ENCODE results near the gene NT5DC1.
"Not testable (repeated sequence)": the region's sequence is repeated elsewhere in the genome, so short reads cannot be mapped to it uniquely, and the experiment has no call there.

The NT5DC1 gene

DNA sequence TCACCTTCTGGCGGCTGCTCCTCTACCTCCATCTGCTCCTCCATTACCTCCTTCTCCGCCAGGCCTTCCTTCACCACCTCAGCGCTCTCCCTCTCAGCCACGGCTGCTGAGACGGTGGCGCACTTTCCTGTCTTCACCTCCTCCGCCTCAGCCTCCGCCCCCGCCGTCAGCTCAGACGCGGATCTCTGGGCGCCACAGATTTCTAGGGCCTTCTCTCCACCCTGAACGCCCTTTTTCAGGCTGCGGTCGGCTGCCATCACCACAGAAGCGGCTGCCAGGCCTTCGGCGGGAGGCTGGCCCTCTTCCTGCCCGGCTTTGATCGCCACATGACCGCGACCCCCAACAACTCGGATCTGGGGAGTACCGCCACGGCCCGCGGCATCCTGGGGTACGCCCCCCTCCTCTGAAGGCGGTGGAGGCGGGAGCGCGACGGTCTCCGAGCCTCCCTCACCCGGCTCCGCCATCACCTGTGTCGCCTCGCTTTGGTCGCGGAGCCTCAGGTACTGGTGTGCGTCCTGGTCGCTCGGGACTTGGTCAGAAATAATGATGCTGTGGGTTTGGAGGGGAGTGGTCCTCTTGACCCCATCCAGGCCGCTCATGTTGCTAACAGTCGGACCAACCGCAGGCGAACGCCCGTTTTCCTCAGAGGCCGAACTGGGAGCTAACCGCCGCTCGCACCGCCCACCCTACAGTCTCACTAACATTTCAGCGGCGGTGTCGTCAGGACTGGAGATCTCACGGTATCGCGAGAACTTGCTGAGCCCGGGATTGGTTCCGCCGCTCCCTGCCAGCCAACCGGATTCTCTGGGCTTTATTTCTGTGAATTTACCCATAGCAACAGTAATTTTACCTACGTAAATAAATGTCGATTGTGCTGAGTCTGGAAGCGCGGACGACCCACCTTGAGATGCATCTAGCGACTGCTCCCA lies 178.8 kb downstream of the NT5DC1 start, which contains the start of gene TSPYL1:
TSS of gene TSPYL1 (minus strand) at position 699 of the 929 bp plus-strand sequence. CDS start at position 599, 100 bp downstream.
- DNase-seq (ENCODE audit: low spot score) = peak; percentile 96

DNA sequence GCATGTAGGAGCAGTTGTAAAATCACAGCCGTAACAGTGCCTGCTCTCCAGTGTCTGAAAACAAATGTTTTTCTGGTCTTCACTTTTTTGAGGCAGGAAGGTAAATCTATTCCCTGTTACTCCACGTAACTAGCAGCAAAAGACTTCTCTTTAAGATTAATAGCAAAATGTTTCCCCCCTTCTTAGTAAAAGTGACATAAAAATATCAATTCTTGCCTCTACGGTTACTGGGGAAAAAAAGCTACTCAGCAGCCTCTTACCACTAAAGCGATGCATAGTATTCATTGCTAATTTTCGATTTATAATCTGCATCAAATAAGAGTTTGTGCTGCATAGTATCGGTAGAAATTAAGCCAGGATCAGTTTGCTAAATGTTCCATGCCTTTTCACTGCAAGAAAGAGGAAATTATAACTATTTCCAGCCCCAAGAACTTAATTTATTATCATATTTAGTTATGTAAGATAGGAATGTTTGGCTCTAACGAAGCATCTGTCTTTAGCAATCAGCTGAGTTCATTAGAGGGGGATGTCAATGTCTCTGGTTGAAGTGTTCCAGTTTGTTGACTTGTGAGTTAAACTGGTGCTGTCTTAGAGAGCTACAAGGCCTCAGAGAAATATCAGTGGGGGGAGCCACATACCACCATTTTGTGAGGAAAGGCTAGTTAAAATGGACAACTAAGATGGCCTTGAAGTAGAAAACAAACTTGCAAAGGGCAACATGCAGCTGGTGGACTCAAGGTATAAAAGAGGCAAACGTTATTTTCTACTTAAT lies 179.7 kb downstream of the NT5DC1 start:
- DNase-seq (ENCODE audit: low spot score) = peak; percentile 35

DNA sequence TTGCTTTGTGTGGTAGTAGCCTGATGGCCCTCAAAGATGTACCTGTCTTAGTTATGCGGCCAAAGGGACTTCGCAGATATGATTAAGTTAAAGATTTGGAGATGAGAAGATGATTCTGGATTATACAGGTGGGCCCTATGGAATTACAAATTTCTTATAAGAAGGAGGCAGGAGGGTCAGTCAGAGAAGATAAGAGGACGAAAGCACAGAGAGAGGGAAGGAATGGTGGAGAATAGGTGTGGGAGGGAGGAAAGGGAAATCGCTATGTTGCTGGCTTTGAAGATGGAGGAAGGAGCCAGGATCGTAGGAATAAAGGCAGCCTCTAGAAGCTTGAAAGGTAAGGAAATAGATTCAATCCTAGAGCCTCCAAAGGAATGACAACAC lies 180.3 kb downstream of the NT5DC1 start:
- no peak for DNase-seq (ENCODE audit: low spot score)

DNA sequence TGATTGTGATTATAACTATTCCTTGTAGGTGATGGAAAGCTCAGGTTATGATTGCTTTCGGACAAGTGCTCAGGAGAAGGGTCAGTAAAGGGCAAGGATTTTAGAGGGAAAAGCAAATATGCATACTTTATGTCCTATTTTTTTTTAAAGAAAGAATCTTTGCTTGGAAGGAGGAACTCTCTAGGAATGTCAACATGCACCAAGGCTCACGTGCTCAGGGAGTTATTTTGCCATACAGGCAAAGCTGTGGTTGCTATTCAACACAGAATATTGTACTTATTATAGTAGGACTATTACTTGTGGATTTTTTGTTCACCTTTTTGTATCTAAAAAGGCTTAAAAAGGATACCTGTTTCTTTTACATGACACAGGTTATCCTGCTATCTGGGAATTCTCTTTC lies 182.0 kb downstream of the NT5DC1 start:
- DNase-seq (ENCODE audit: low spot score) = no peak

DNA sequence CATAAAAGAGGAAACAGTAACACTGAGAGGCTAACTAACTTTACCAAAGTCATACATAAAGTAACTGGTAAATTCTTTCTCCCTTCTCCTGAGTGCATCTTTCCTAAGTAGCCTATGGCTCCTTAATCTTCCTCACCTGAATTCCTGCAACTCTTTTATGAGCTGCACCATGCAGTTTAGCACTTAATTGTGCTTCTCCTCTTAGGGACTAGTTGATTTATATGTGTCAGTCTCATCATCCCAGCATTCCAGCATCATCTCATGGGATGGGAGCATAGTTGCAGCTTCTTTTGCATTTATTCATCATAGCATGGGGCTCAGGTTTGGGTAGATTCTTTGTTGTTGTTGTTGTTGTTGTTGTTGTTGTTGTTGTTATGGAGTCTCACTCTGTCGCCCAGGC lies 182.5 kb downstream of the NT5DC1 start:
- DNase-seq (ENCODE audit: low spot score) = no peak

DNA sequence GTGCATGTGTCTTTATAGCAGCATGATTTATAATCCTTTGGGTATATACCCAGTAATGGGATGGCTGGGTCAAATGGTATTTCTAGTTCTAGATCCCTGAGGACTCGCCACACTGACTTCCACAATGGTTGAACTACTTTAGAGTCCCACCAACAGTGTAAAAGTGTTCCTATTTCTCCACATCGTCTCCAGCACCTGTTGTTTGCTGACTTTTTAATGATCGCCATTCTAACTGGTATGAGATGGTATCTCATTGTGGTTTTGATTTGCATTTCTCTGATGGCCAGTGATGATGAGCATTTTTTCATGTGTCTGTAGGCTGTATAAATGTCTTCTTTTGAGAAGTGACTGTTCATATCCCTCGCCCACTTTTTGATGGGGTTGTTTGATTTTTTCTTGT lies 184.3 kb downstream of the NT5DC1 start:
- DNase-seq (ENCODE audit: low spot score) = not testable (repeated sequence)

DNA sequence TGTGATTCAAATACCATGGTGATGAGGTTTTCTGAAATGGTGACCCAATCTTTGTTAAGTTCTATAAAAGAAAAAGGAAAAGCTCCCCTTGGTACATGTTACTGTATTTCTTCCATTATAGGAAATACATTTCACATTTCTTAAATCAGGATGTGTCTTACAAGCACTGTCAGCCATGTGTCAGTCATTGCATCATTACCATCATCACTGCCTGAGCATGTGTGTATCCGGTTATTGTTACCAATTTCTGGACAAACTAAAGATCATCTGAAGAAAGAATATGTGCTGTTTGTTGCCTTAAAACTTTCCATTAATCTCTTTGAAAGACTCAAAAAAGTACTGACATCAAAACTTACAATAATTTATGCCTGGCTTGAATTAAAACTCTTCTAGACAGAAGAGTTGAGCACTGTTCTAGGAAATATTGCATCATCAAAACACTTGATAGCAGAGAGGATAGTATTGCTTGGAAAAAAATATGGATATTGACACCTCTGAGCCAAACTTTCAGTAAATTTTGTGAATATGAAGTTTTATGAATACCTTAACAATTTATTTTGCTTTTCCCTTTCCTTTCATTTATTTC lies 186.2 kb downstream of the NT5DC1 start:
- DNase-seq (ENCODE audit: low spot score) = no peak

DNA sequence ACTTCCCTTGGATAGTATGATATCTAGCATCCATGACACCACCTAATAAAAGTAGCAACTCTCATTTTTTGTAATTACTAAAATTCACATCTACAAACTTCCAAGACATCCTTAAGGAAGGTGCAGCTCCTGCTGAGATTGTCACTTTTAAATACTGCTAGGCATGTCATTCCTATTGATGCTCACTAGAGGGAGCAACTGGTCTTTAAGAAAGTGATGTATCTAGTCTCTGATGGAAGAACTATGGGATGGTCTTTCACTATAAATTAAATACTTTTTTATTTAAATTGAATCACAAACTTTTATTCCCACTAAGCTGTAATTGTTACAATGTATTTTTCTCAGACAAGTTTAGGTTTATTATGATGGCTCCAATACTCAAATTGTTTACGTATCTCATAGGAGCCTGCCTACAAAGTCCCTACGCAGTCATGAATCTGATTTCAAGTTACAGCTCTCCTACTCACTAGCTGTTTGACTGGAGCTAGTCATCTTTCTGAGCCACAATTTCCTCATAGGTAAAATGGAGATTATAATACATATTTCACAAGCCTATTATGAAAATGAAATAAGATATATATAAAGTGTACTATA lies 187.1 kb downstream of the NT5DC1 start:
- DNase-seq (ENCODE audit: low spot score) = peak; percentile 70

DNA sequence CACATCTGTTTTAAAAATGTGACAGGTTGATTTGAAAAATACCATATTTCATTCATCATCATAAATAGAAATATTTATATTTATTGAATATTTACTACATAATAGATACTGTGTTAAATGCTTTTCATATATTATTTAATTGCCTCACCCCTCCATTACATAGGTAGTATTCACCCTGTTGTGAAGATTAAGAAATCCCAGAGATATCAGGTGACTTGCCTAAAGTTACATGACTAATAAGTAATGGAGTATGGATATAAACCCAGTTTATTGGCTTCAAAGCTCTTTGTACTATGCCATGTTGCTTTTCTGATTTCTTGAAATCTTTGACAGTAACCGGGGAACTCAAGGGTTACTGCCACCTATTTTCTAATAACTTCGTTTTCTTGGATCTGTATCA lies 189.2 kb downstream of the NT5DC1 start:
- no peak for DNase-seq (ENCODE audit: low spot score)

DNA sequence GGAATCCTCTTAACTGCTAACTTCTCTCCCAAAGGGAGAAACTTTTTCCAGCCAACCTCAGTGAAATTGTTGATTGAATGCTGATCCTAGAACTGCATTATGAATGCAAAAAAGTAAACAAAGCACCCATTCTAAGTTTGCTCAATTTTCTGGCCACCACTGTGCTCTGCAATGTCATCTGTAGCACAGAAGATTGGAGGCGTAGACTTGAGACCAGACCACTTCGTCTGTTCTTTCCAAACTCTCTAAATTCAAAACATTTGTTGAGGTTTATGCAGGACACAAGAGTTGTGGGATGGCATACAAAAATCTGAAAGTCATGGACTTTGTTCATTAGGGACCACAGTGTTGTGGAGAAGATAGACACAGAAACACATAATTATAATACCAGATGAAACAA lies 190.1 kb downstream of the NT5DC1 start:
- DNase-seq (ENCODE audit: low spot score) = no peak

DNA sequence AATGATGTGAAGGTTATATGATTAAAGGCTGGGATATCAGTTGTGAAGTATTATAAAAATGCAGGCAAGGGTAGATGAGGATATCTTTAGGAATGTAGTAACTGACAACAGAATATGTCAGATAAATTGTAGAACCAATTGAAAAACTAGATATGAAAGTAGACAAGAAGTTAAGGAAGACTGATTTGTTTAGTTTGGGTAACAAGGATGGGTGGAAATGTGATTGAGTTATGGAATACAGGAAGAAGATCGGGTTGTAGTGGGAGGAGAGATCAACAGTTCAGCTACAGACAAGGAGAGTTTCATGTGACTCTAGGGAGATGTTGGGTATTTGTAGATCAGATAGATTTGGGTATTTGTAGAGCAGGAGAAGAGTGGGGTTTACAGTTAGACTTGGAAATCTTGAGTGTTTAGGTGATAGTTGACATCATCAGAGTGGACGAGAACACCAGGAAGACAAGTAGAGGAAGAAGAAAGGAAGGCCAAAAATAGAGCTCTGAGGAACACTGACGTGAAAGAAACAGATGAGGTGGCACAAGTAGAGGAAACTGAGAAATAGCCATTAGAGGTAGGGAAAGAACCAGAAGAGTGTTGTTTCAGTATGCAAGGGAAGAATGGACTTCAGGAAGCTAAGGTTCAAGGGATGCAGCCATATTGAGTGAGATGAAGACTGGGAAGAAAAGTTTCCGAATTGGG lies 191.2 kb downstream of the NT5DC1 start:
- no peak for DNase-seq (ENCODE audit: low spot score)

DNA sequence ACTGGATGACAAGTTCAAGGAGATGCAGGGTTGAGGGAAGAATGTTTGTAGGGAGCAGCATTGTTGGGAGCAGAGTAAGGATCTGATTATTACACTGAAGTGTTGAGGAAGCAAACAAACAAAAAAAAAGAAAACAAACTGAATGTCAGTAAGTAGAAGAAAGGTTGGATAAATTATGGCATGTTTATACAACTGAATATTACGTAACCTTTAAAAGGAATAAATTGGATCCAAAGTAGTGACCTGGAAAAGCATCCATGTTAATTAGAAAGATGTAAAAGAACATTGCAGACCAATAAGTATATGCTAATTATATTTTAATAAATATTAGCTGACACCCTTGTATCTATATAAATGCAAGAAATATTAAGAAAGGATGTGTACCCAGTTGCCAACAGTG lies 191.9 kb downstream of the NT5DC1 start:
- no peak for DNase-seq (ENCODE audit: low spot score)

DNA sequence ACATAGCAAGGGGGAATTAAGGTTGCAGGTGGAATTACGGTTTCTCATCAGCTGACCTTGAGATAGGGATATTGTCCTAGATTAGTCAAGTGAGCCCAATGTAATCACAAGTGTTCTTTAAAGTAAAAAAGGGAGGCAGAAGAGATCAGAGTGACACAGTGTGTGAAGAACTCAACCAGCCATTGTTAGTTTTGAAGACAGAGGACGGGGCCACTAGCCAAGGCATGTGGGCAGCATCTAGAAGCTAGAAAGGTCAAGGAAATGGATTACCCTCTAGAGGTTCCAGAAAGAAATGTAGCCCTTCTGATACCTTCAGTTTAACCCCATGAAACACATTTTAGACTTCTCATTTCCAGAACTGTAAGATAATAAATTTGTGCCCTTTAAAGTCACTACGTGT lies 197.6 kb downstream of the NT5DC1 start:
- DNase-seq (ENCODE audit: low spot score) = no peak

DNA sequence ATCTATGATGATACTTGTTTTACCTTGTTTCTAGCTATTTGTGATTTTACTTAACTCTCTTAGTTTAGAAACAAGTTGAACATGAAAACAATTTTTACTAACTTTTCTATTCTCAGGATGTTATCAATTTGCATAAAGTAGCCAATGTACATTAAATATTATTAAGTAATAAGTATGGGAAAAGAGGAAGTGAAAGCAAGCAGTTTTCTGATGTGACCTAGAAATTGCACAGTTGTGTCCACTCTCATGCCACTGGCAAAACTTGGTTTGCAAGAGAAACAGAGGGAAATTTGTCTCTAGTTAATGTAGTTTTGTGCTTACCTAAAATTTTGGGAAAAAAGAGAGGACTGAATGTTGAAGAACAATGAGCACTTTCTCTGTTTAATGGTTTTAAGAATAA lies 198.3 kb downstream of the NT5DC1 start:
- no peak for DNase-seq (ENCODE audit: low spot score)

Data from hematopoietic multipotent progenitor cell treated with erythropoietin and hydrocortisone succinate and interleukin-3 and kit ligand, for 17 days (in vitro differentiated cells).